ENCODE results near the gene COL4A3.

GRCh38 chr2:227285741-227286236, 121.4 kb downstream of the COL4A3 start:
- TF ChIP-seq CTCF (IDR thresholded peaks at IDR 0.05; ENCODE audit: low read depth, low read length) (no peak), MAX (IDR thresholded peaks at IDR 0.05; ENCODE audit: low read depth, low read length) (no peak), POLR2A (IDR thresholded peaks at IDR 0.05; ENCODE audit: extremely low read depth, insufficient read length) (no peak)
